Endothelial cell of umbilical vein (primary cell): ENCODE measurements around the gene SLC16A2. TPM values are rescaled to one million over a fixed set of nuclear protein-coding genes. Genes with fewer than 3 reads are reported as not detected.

Experiments used
- BruUV-seq: library from RNA; stranded (reverse); fragments of 400-500 nt; replicated peaks from 2 replicates; lab custom pipeline; 2021; lab: Mats Ljungman, UMichigan
- CTCF ChIA-PET: fragments of 300-600, 350-600 bp; sonication (Branson Sonifier 250); formaldehyde crosslinking; loops from one replicate; lab custom pipeline; 2021; ENCODE audit warnings: antibody characterized with exemption, inconsistent platforms; lab: Charles Lee
- POLR2A ChIA-PET: fragments of 300-600, 350-600 bp; sonication (Branson Sonifier 250); formaldehyde crosslinking; loops from one replicate; lab custom pipeline; 2021; ENCODE audit warnings: antibody characterized with exemption, inconsistent platforms; lab: Charles Lee
- DNase-seq: peaks from one replicate; pipeline ENCODE4 v3.0.0-alpha.2; 2011; ENCODE audit warnings: low read depth, low spot score
- FAIRE-seq: peaks from 2 replicates; lab custom pipeline; 2011; peaks lifted over from hg19 to GRCh38; lab: Jason Lieb, UNC
- H2AFZ ChIP-seq: 2 replicates; pipeline ENCODE4 v1.6.0; 2012; ENCODE audit warnings: low read depth, low read length, control low read depth, inconsistent platforms
- H3K27ac ChIP-seq: 2 replicates; pipeline ENCODE4 v1.5.1; 2011; ENCODE audit warnings: low read depth, mild to moderate bottlenecking, control low read depth, low read length, moderate library complexity; ENCODE audit not compliant: insufficient read depth
- H3K27me3 ChIP-seq, 2 experiments: 2 replicates each; pipeline versions ENCODE4 v1.6.0 to v1.6.1; 2011; ENCODE audit warnings: low read length in 2 of 2, mixed read lengths in 1 of 2; ENCODE audit not compliant: control insufficient read depth in 2 of 2, insufficient read depth in 2 of 2
- H3K36me3 ChIP-seq, 2 experiments: 2 replicates in 1 of 2; 3 replicates in 1 of 2; pipeline ENCODE4 v1.5.1; 2011; ENCODE audit warnings: low read length in 2 of 2, mild to moderate bottlenecking in 1 of 2, moderate library complexity in 1 of 2; ENCODE audit not compliant: control insufficient read depth in 2 of 2, insufficient read depth in 2 of 2; ENCODE audit errors: extremely low read depth in 1 of 2
- H3K4me1 ChIP-seq: 3 replicates; pipeline ENCODE4 v1.5.1; 2011; ENCODE audit warnings: mild to moderate bottlenecking, low read length; ENCODE audit not compliant: control insufficient read depth, insufficient read depth; ENCODE audit errors: extremely low read depth
- H3K4me2 ChIP-seq: 2 replicates; pipeline ENCODE4 v1.6.1; 2011; ENCODE audit warnings: low read length, control low read depth, mixed read lengths; ENCODE audit not compliant: insufficient read depth
- H3K4me3 ChIP-seq, 3 experiments: fragments of 200-600 bp in 1 of 3; sonication (generic), shearing (Covaris generic) in 1 of 3; replicated peaks in 1 of 3; 2 replicates each; pipeline ENCODE4 v1.5.1; 2011 to 2016; ENCODE audit warnings: control low read depth in 3 of 3, low read length in 3 of 3, mild to moderate bottlenecking in 2 of 3, inconsistent platforms in 1 of 3, low read depth in 1 of 3, moderate library complexity in 1 of 3; ENCODE audit not compliant: insufficient read depth in 1 of 3
- H3K79me2 ChIP-seq: 2 replicates; pipeline ENCODE4 v1.6.0; 2012; ENCODE audit warnings: low read length, inconsistent platforms; ENCODE audit not compliant: control insufficient read depth, insufficient read depth
- H3K9ac ChIP-seq: replicated peaks from 2 replicates; pipeline ENCODE3; 2011; ENCODE audit warnings: low read length, control low read depth; ENCODE audit not compliant: insufficient read depth; ENCODE audit errors: extremely low read depth
- H3K9me1 ChIP-seq: replicated peaks from 3 replicates; pipeline ENCODE4 v1.6.0; 2011; ENCODE audit warnings: mild to moderate bottlenecking, low read length; ENCODE audit not compliant: control insufficient read depth, insufficient read depth; ENCODE audit errors: extremely low read depth
- H3K9me3 ChIP-seq: replicated peaks from 2 replicates; pipeline ENCODE4 v1.5.1; 2012; ENCODE audit warnings: low read length, inconsistent platforms; ENCODE audit not compliant: control insufficient read depth, insufficient read depth
- H4K20me1 ChIP-seq: replicated peaks from 2 replicates; pipeline ENCODE3; 2011; ENCODE audit warnings: mild to moderate bottlenecking, low read length; ENCODE audit not compliant: control insufficient read depth, insufficient read depth; ENCODE audit errors: extremely low read depth
- EZH2 ChIP-seq: IDR thresholded peaks from 2 replicates; pipeline ENCODE4 v1.6.1; 2012; ENCODE audit warnings: borderline replicate concordance, low read depth, mild to moderate bottlenecking, moderate library complexity, low read length, inconsistent platforms; ENCODE audit not compliant: severe bottlenecking
- FOS ChIP-seq: IDR thresholded peaks from 2 replicates; pipeline ENCODE4 v1.6.1; 2011; ENCODE audit warnings: mild to moderate bottlenecking, low read length, moderate library complexity, borderline replicate concordance; ENCODE audit not compliant: insufficient read depth
- GATA2 ChIP-seq: IDR thresholded peaks from 2 replicates; pipeline ENCODE4 v1.7.0; 2011; ENCODE audit warnings: low read depth, mild to moderate bottlenecking, moderate library complexity, mixed read lengths, low read length; ENCODE audit not compliant: insufficient read length, insufficient read depth
- JUN ChIP-seq: IDR thresholded peaks from 2 replicates; pipeline ENCODE4 v1.6.1; 2011; ENCODE audit warnings: borderline replicate concordance, low read depth; ENCODE audit not compliant: insufficient read length, insufficient read depth
- MYC ChIP-seq: IDR thresholded peaks from one replicate; pipeline ENCODE4 v1.6.1; 2011; ENCODE audit warnings: mild to moderate bottlenecking, low read depth, low read length
- POLR2A ChIP-seq: IDR thresholded peaks from 2 replicates; pipeline ENCODE4 v1.6.1; 2012; ENCODE audit warnings: low read depth, mild to moderate bottlenecking, control low read depth, low read length
- POLR2AphosphoS5 ChIP-seq: IDR thresholded peaks from 2 replicates; pipeline ENCODE4 v1.6.1; 2012; ENCODE audit warnings: low read depth, mild to moderate bottlenecking, control low read depth, low read length, moderate library complexity; ENCODE audit not compliant: insufficient read depth
- dilution Hi-C: fragments of 300-500 bp; cut with MboI; formaldehyde crosslinking; loops from one replicate; pipeline ENCODE4 v1.15.0; 2019; ENCODE audit warnings: low sequenced_read_pairs; ENCODE audit not compliant: extremely low pct_ligation_motif_present
- intact Hi-C: fragments of 100-400 bp; cut with micrococcal nuclease; formaldehyde crosslinking; loops from one replicate; pipeline ENCODE4 v1.10.0; 2022
- polyA plus RNA-seq, 4 experiments: library from polyadenylated mRNA; depleted of rRNA in 3 of 4; stranded (reverse) in 3 of 4; unstranded in 1 of 4; fragments of >200 nt; gene quantifications; 2 replicates each; pipeline versions ENCODE4 v1.2.1 to v1.2.3, GENCODE V29; 2011 to 2012; ENCODE audit warnings: missing spikeins in 1 of 4
- total RNA-seq: library from RNA; stranded (reverse); gene quantifications from 2 replicates; pipeline ENCODE4 v1.2.3, GENCODE V29; 2021
- TF ChIP-seq, protein P1 (sequence below), 2 donors: IDR thresholded peaks; 1 replicate in 1 of 2; 2 replicates in 1 of 2; pipeline ENCODE4 v1.5.1; 2011; ENCODE audit warnings: low read length in 2 of 2, mild to moderate bottlenecking in 2 of 2, moderate library complexity in 2 of 2, control low read depth in 1 of 2, inconsistent platforms in 1 of 2, low read depth in 1 of 2; ENCODE audit not compliant: insufficient read depth in 1 of 2; ENCODE audit errors: extremely low read depth in 1 of 2
- TF ChIP-seq, protein P2 (sequence below): IDR thresholded peaks from 2 replicates; pipeline ENCODE4 v1.6.1; 2011; ENCODE audit not compliant: insufficient read depth, insufficient read length

Gene SLC16A2
- total and polyA plus RNA-seq, 2 donors (not counting 3 experiments of a cell fraction or from before 2014, with no cell fraction given) = 3.1 to 3.6 TPM

DNA sequence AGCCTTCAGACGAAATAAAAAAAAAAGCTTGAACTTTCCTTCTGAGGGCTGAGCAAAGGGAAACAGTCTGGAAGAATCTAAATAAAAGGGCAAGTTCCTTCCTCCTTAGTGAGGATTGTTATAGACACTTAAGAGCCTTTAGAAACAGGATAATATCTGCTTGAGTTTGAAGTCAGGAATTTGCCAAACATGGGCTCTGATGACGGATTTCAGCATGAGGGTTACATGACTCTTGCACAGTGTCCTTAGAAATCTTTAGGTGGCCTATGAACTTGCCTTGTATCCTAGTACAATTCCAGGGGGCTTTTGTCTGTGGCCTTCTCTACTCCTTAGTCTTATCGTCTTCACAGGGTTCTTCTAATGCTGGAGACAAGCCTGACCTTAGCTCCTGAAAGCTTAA lies 99.0 kb downstream of the SLC16A2 start:
- POLR2A ChIA-PET = no interaction called here
- dilution Hi-C loops (no loop called here), intact Hi-C loops (no loop called here)
- Histone ChIP-seq H3K4me3 (no peak overlapping the region), H2AFZ (no peak overlapping the region), H4K20me1 (no peaks in the 10 kb centered on the region), H3K9me1 (no peaks in the 10 kb centered on the region), H3K36me3 (no peaks in the 10 kb centered on the region), H3K4me2 (no peak overlapping the region), H3K9me3 (no peaks in the 10 kb centered on the region), H3K9ac (no peak overlapping the region), H3K79me2 (no peaks in the 10 kb centered on the region), H3K27ac (no peak overlapping the region), H3K4me1 (no peaks in the 10 kb centered on the region), H3K27me3 (no peaks in the 10 kb centered on the region)
- no peak for TF ChIP-seq MYC
- no peak for TF ChIP-seq POLR2AphosphoS5
- TF ChIP-seq, protein P1, sequence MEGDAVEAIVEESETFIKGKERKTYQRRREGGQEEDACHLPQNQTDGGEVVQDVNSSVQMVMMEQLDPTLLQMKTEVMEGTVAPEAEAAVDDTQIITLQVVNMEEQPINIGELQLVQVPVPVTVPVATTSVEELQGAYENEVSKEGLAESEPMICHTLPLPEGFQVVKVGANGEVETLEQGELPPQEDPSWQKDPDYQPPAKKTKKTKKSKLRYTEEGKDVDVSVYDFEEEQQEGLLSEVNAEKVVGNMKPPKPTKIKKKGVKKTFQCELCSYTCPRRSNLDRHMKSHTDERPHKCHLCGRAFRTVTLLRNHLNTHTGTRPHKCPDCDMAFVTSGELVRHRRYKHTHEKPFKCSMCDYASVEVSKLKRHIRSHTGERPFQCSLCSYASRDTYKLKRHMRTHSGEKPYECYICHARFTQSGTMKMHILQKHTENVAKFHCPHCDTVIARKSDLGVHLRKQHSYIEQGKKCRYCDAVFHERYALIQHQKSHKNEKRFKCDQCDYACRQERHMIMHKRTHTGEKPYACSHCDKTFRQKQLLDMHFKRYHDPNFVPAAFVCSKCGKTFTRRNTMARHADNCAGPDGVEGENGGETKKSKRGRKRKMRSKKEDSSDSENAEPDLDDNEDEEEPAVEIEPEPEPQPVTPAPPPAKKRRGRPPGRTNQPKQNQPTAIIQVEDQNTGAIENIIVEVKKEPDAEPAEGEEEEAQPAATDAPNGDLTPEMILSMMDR (IDR thresholded peaks at IDR 0.05; ENCODE audit: extremely low read depth in 1 of 2, insufficient read depth in 1 of 2, low read depth in 1 of 2, low read length in 2 of 2) = no peak
- no peak for TF ChIP-seq JUN
- TF ChIP-seq EZH2 = no peak
- TF ChIP-seq FOS = no peak
- no peak for TF ChIP-seq GATA2
- TF ChIP-seq POLR2A = no peak
- TF ChIP-seq, protein P2, sequence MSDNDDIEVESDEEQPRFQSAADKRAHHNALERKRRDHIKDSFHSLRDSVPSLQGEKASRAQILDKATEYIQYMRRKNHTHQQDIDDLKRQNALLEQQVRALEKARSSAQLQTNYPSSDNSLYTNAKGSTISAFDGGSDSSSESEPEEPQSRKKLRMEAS = no peak
- no TSS peak for BruUV-seq
- no peak for FAIRE-seq
- DNase-seq = no peak
- CTCF ChIA-PET = no interaction called here
